IMR-90 (cell line): Measurements from ENCODE around the gene TRIM2. TPM values are rescaled to one million over a fixed set of nuclear protein-coding genes. Genes with fewer than 3 reads are reported as not detected.

ENCODE experiments used
- ATAC-seq: fragments of 200-7000 bp; cut with Tn5 transposase; 2 replicates; pipeline ENCODE4 v1.9.1; 2020; ENCODE audit warnings: low read depth, mild to moderate bottlenecking, moderate library complexity
- BruUV-seq: library from RNA; stranded (reverse); fragments of 400-500 nt; replicated peaks from 2 replicates; lab custom pipeline; 2021; lab: Mats Ljungman, UMichigan
- CTCF ChIA-PET: fragments of 300-600 bp; formaldehyde crosslinking; extraction: SDS; loops from one replicate; lab custom pipeline; 2021; ENCODE audit warnings: antibody characterized with exemption; lab: Yijun Ruan, JAX
- POLR2A ChIA-PET: fragments of 300-600 bp; sonication (Branson Sonifier 250); formaldehyde crosslinking; loops from one replicate; lab custom pipeline; 2022; ENCODE audit warnings: antibody characterized with exemption; ENCODE audit not compliant: unreplicated experiment; lab: Charles Lee
- DNase-seq: peaks from one replicate; pipeline ENCODE4 v3.0.0; 2013
- H2AFZ ChIP-seq: replicated peaks from 2 replicates; pipeline ENCODE3; 2013; ENCODE audit warnings: low read length, mild to moderate bottlenecking; ENCODE audit not compliant: poor library complexity
- H2AK5ac ChIP-seq: 2 replicates; pipeline ENCODE4 v1.6.1; 2013; ENCODE audit warnings: low read depth, low read length, inconsistent platforms
- H2AK9ac ChIP-seq: replicated peaks from 2 replicates; pipeline ENCODE3; 2013; ENCODE audit warnings: mild to moderate bottlenecking, low read depth, low read length, moderate library complexity; ENCODE audit not compliant: poor library complexity
- H2BK120ac ChIP-seq: 2 replicates; pipeline ENCODE4 v1.6.1; 2013; ENCODE audit warnings: low read depth, low read length, inconsistent platforms
- H2BK15ac ChIP-seq: 3 replicates; pipeline ENCODE4 v1.6.1; 2013; ENCODE audit warnings: low read depth, low read length, inconsistent platforms
- H2BK20ac ChIP-seq: 2 replicates; pipeline ENCODE4 v1.6.1; 2013; ENCODE audit warnings: low read depth, mild to moderate bottlenecking, inconsistent platforms, low read length, moderate library complexity
- H2BK5ac ChIP-seq: 2 replicates; pipeline ENCODE4 v1.6.1; 2013; ENCODE audit warnings: mild to moderate bottlenecking, low read depth, low read length, inconsistent platforms; ENCODE audit not compliant: poor library complexity, severe bottlenecking
- H3K14ac ChIP-seq: replicated peaks from 2 replicates; pipeline ENCODE4 v1.6.1; 2013; ENCODE audit warnings: low read depth, low read length, inconsistent platforms
- H3K18ac ChIP-seq: 2 replicates; pipeline ENCODE4 v1.6.1; 2013; ENCODE audit warnings: low read depth, low read length, control low read depth
- H3K23ac ChIP-seq: 2 replicates; pipeline ENCODE4 v1.6.1; 2013; ENCODE audit warnings: low read depth, low read length, inconsistent platforms
- H3K27ac ChIP-seq: 2 replicates; pipeline ENCODE4 v1.5.1; 2013; ENCODE audit warnings: mild to moderate bottlenecking, control low read depth, low read length; ENCODE audit not compliant: insufficient read depth
- H3K27me3 ChIP-seq: 2 replicates; pipeline ENCODE4 v1.6.1; 2013; ENCODE audit warnings: low read length; ENCODE audit not compliant: control insufficient read depth, insufficient read depth
- H3K36me3 ChIP-seq: 2 replicates; pipeline ENCODE4 v1.6.1; 2013; ENCODE audit warnings: low read length, mixed read lengths; ENCODE audit not compliant: control insufficient read depth, insufficient read depth
- H3K4ac ChIP-seq: 2 replicates; pipeline ENCODE4 v1.6.1; 2013; ENCODE audit warnings: low read depth, low read length, inconsistent platforms
- H3K4me1 ChIP-seq: 2 replicates; pipeline ENCODE4 v1.6.1; 2013; ENCODE audit warnings: low read length, mixed read lengths; ENCODE audit not compliant: control insufficient read depth, insufficient read depth
- H3K4me2 ChIP-seq: 2 replicates; pipeline ENCODE4 v1.6.1; 2013; ENCODE audit warnings: low read depth, mild to moderate bottlenecking, control low read depth, low read length, moderate library complexity
- H3K4me3 ChIP-seq: 2 replicates; pipeline ENCODE4 v1.5.1; 2013; ENCODE audit warnings: low read depth, mild to moderate bottlenecking, control low read depth, low read length, moderate library complexity; ENCODE audit not compliant: insufficient read depth
- H3K56ac ChIP-seq: 2 replicates; pipeline ENCODE4 v1.6.1; 2013; ENCODE audit warnings: low read length, inconsistent platforms; ENCODE audit not compliant: insufficient read depth; ENCODE audit errors: extremely low read depth
- H3K79me1 ChIP-seq, 2 experiments: 2 replicates each; pipeline ENCODE4 v1.6.1; 2013; ENCODE audit warnings: low read length in 2 of 2, inconsistent platforms in 1 of 2, low read depth in 1 of 2
- H3K9ac ChIP-seq: 2 replicates; pipeline ENCODE4 v1.6.1; 2013; ENCODE audit warnings: low read depth, low read length, control low read depth
- H3K9me1 ChIP-seq: 2 replicates; pipeline ENCODE4 v1.6.1; 2013; ENCODE audit warnings: low read length, inconsistent platforms; ENCODE audit not compliant: insufficient read depth
- H3K9me3 ChIP-seq: 2 replicates; pipeline ENCODE4 v1.6.1; 2013; ENCODE audit warnings: low read length; ENCODE audit not compliant: control insufficient read depth, insufficient read depth
- H4K20me1 ChIP-seq: 2 replicates; pipeline ENCODE4 v1.6.1; 2013; ENCODE audit warnings: low read length, inconsistent platforms; ENCODE audit not compliant: insufficient read depth
- H4K5ac ChIP-seq: 2 replicates; pipeline ENCODE4 v1.6.1; 2013; ENCODE audit warnings: mild to moderate bottlenecking, low read depth, low read length, control low read depth
- H4K8ac ChIP-seq, 2 experiments: 2 replicates each; pipeline ENCODE4 v1.6.1; 2013; ENCODE audit warnings: low read depth in 2 of 2, low read length in 2 of 2, control low read depth in 1 of 2, inconsistent platforms in 1 of 2
- H4K91ac ChIP-seq: 2 replicates; pipeline ENCODE4 v1.6.1; 2013; ENCODE audit warnings: low read depth, low read length, inconsistent platforms; ENCODE audit not compliant: insufficient read depth
- BHLHE40 ChIP-seq: fragments of 150-350 bp; IDR thresholded peaks from 2 replicates; pipeline ENCODE4 v1.6.1; 2016; ENCODE audit warnings: mild to moderate bottlenecking, low read depth, low read length
- MAZ ChIP-seq: IDR thresholded peaks from 2 replicates; pipeline ENCODE4 v1.6.1; 2012; ENCODE audit warnings: low read depth, mild to moderate bottlenecking, low read length, improper control_type of control experiment, moderate library complexity, borderline replicate concordance
- MXI1 ChIP-seq: IDR thresholded peaks from 2 replicates; pipeline ENCODE4 v1.6.1; 2012; ENCODE audit warnings: low read depth, mild to moderate bottlenecking, low read length, moderate library complexity, borderline replicate concordance
- NFE2L2 ChIP-seq: fragments of 150-350 bp; IDR thresholded peaks from 2 replicates; pipeline ENCODE4 v1.6.1; 2016; ENCODE audit warnings: low read depth, mild to moderate bottlenecking, low read length
- POLR2A ChIP-seq: IDR thresholded peaks from 2 replicates; pipeline ENCODE4 v1.6.1; 2012; ENCODE audit warnings: mild to moderate bottlenecking, low read depth, low read length
- RAD21 ChIP-seq: IDR thresholded peaks from 2 replicates; pipeline ENCODE4 v1.6.1; 2012; ENCODE audit warnings: low read length, improper control_type of control experiment
- SMC3 ChIP-seq: fragments of 150-350 bp; IDR thresholded peaks from 2 replicates; pipeline ENCODE4 v1.6.1; 2016; ENCODE audit warnings: low read depth, mild to moderate bottlenecking, antibody characterized with exemption, low read length, moderate library complexity
- WGBS, 2 experiments: methylation state at CpG; one replicate each; pipeline versions ENCODE4 v1.1.5 to v1.1.7; 2013; ENCODE audit warnings: missing lambda C conversion rate in 2 of 2; ENCODE audit not compliant: insufficient read length in 1 of 2; ENCODE audit errors: extremely low coverage in 2 of 2; 5-methylcytosine and 5-hydroxymethylcytosine counted together
- dilution Hi-C: fragments of 300-500 bp; cut with HindIII; formaldehyde crosslinking; loops from one replicate; pipeline ENCODE4 v1.14.3; 2018; ENCODE audit warnings: low sequenced_read_pairs; ENCODE audit not compliant: unreplicated experiment
- in situ Hi-C: fragments of 300-500 bp; cut with MboI; formaldehyde crosslinking; loops from 3 replicates; pipeline ENCODE4 v1.14.3; 2019; ENCODE audit warnings: low sequenced_read_pairs, inconsistent platforms, mixed read lengths
- intact Hi-C: fragments of 100-400 bp; cut with micrococcal nuclease; formaldehyde crosslinking; loops from 2 replicates; pipeline ENCODE4 v1.10.0; 2022
- polyA plus RNA-seq, 3 experiments: library from polyadenylated mRNA; depleted of rRNA; stranded (reverse); fragments of >200 nt; gene quantifications; 2 replicates each; pipeline ENCODE4 v1.2.3, GENCODE V29; 2012; ENCODE audit warnings: low replicate concordance in 1 of 3
- total RNA-seq: library from RNA; depleted of rRNA; stranded (reverse); fragments of >200 nt; gene quantifications from 2 replicates; pipeline ENCODE4 v1.2.3, GENCODE V29; 2012
- TF ChIP-seq, protein P1 (sequence below): fragments of 150-350 bp; IDR thresholded peaks from 2 replicates; pipeline ENCODE4 v1.6.1; 2016; ENCODE audit warnings: low read depth, mild to moderate bottlenecking, low read length, moderate library complexity, borderline replicate concordance

The TRIM2 gene
- total and polyA plus RNA-seq, 2 of the 4 experiments (the other 2 are of a cell fraction), result 16.0 to 64.2 TPM

DNA sequence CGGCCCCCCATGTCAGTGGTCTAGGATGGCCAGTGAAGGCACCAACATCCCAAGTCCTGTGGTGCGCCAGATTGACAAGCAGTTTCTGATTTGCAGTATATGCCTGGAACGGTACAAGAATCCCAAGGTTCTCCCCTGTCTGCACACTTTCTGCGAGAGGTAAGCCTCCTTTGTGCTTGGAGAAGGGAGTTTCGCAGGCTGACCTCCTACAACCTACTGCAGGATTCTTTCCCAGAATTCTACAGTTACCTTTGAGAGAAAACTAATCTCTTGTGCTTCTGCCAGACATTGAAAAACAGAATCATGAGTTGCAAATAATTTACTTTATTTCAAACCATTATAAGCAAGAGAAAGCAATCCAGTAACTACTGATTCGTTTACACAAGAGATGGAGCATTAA lies 66.1 kb downstream of the TRIM2 start:
- H2BK15ac ChIP-seq, result no peak overlapping the region
- H4K8ac ChIP-seq, result no peak overlapping the region
- dilution Hi-C loops, result no loop called here
- ChIA-PET CTCF (no interaction called here), POLR2A (no interaction called here)
- no peak overlapping the region for H3K4ac ChIP-seq
- no peak overlapping the region for H2AK5ac ChIP-seq
- H3K79me1 ChIP-seq, result peaks cover 0 to 30% of the 10 kb centered on the region in 2 experiments; a peak in 3 of 4 replicates
- H4K91ac ChIP-seq, result no peak overlapping the region
- intact Hi-C loops, result no loop called here
- no peak overlapping the region for H4K5ac ChIP-seq
- H3K27me3 ChIP-seq, result no peaks in the 10 kb centered on the region
- peaks cover 5% of the 10 kb centered on the region for H3K4me1 ChIP-seq
- BruUV-seq, result no TSS peak
- H4K20me1 ChIP-seq, result peaks cover 20% of the 10 kb centered on the region; the same call in 1 of the 2 replicates
- H2BK5ac ChIP-seq, result no peak overlapping the region
- H3K4me3 ChIP-seq, result no peak overlapping the region
- H3K23ac ChIP-seq, result no peak overlapping the region
- H2BK20ac ChIP-seq, result no peak overlapping the region
- WGBS, 2 experiments, result 80% methylated on average over 1 of the region's 6 CpGs; no CpG with 5 or more reads in 1 of the 2 experiments
- H3K9me1 ChIP-seq, result no peaks in the 10 kb centered on the region; the same call in 1 of the 2 replicates
- H3K9ac ChIP-seq, result no peak overlapping the region
- peaks cover 5% of the 10 kb centered on the region; the same call in 1 of the 2 replicates for H3K36me3 ChIP-seq
- no peak overlapping the region for H3K56ac ChIP-seq
- no peak overlapping the region for H3K18ac ChIP-seq
- in situ Hi-C loops, result no loop called here
- H3K4me2 ChIP-seq, result no peak overlapping the region
- H2BK120ac ChIP-seq, result no peak overlapping the region
- H2AK9ac ChIP-seq, result no peak overlapping the region
- H3K14ac ChIP-seq, result no peak overlapping the region
- DNase-seq, result no peak
- H3K27ac ChIP-seq, result no peak overlapping the region
- ATAC-seq, result no peak
- H3K9me3 ChIP-seq, result no peaks in the 10 kb centered on the region
- TF ChIP-seq, protein P1, sequence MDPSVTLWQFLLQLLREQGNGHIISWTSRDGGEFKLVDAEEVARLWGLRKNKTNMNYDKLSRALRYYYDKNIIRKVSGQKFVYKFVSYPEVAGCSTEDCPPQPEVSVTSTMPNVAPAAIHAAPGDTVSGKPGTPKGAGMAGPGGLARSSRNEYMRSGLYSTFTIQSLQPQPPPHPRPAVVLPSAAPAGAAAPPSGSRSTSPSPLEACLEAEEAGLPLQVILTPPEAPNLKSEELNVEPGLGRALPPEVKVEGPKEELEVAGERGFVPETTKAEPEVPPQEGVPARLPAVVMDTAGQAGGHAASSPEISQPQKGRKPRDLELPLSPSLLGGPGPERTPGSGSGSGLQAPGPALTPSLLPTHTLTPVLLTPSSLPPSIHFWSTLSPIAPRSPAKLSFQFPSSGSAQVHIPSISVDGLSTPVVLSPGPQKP, result no peak
- no peak for TF ChIP-seq RAD21
- no peak for TF ChIP-seq POLR2A
- TF ChIP-seq NFE2L2, result no peak
- no peak for TF ChIP-seq SMC3
- no peak for TF ChIP-seq BHLHE40
- no peak for TF ChIP-seq MAZ
- no peak for TF ChIP-seq MXI1
- peak overlapping the region; percentile 19 for H2AFZ ChIP-seq
